K562 (cell line): ENCODE measurements around the gene FBN1. TPM values are rescaled to one million over a fixed set of nuclear protein-coding genes. Genes with fewer than 3 reads are reported as not detected.

Source experiments
- ATAC-seq: fragments of 200-7000 bp; cut with Tn5 transposase; 3 replicates; pipeline ENCODE4 v1.9.1; 2020; ENCODE audit warnings: moderate library complexity
- BruUV-seq: library from RNA; stranded (reverse); fragments of 400-500 nt; replicated peaks from 2 replicates; lab custom pipeline; 2021; lab: Mats Ljungman, UMichigan
- CTCF ChIA-PET: fragments of 300-600 bp; formaldehyde crosslinking; extraction: SDS; loops from one replicate; lab custom pipeline; 2021; ENCODE audit warnings: low intra/inter-chr PET ratio; lab: Yijun Ruan, JAX
- POLR2A ChIA-PET: fragments of 300-600, 350-650 bp; sonication (Branson Sonifier 250); formaldehyde crosslinking; extraction: SDS; loops from one replicate; lab custom pipeline; 2021; ENCODE audit warnings: antibody characterized with exemption, inconsistent platforms; lab: Yijun Ruan, JAX
- DNase-seq, 4 experiments: peaks; one replicate each; pipeline versions ENCODE4 v3.0.0 to v3.0.0-alpha.2; 2011 to 2018; ENCODE audit warnings: low spot score in 3 of 4, mixed read lengths in 3 of 4; ENCODE audit errors: extremely low read depth in 1 of 4
- FAIRE-seq: peaks from 2 replicates; lab custom pipeline; 2011; peaks lifted over from hg19 to GRCh38; lab: Jason Lieb, UNC
- H2AFZ ChIP-seq: 2 replicates; pipeline ENCODE4 v1.6.0; 2011; ENCODE audit warnings: low read depth, low read length, control low read depth, inconsistent platforms
- H3K27ac ChIP-seq: fragments of 200-600 bp; 3 replicates; pipeline ENCODE4 v1.8.0; 2011; ENCODE audit warnings: low read depth, mild to moderate bottlenecking, control low read depth, inconsistent platforms, low read length, moderate library complexity, mixed read lengths; ENCODE audit errors: extremely low read depth
- H3K27me3 ChIP-seq, 2 experiments: fragments of 300-600 bp in 1 of 2; 2 replicates in 1 of 2; 3 replicates in 1 of 2; pipeline versions ENCODE4 v1.6.0 to v1.8.0; 2011; ENCODE audit warnings: inconsistent platforms in 2 of 2, low read length in 2 of 2, mild to moderate bottlenecking in 1 of 2, mixed read lengths in 1 of 2, moderate library complexity in 1 of 2; ENCODE audit not compliant: control insufficient read depth in 2 of 2, insufficient read depth in 2 of 2
- H3K36me3 ChIP-seq: fragments of 300-600 bp; 3 replicates; pipeline ENCODE4 v1.8.0; 2011; ENCODE audit warnings: mild to moderate bottlenecking, low read length, inconsistent platforms; ENCODE audit not compliant: control insufficient read depth, insufficient read depth
- H3K4me1 ChIP-seq, 2 experiments: fragments of 200-600 bp in 1 of 2; replicated peaks in 1 of 2; 2 replicates in 1 of 2; 3 replicates in 1 of 2; pipeline versions ENCODE4 v1.5.1 to v1.8.0; 2011; ENCODE audit warnings: inconsistent platforms in 2 of 2, low read length in 2 of 2, mild to moderate bottlenecking in 1 of 2, mixed read lengths in 1 of 2, moderate library complexity in 1 of 2; ENCODE audit not compliant: control insufficient read depth in 2 of 2, insufficient read depth in 2 of 2
- H3K4me2 ChIP-seq: 2 replicates; pipeline ENCODE4 v1.6.1; 2011; ENCODE audit warnings: low read length, control low read depth, inconsistent platforms, mixed read lengths; ENCODE audit not compliant: insufficient read depth
- H3K4me3 ChIP-seq: fragments of 200-600 bp; sonication (generic), shearing (Covaris generic); 2 replicates; pipeline ENCODE4 v1.5.1; 2016; ENCODE audit warnings: control low read depth, inconsistent platforms
- H3K79me2 ChIP-seq: fragments of 200-600 bp; 3 replicates; pipeline ENCODE4 v1.8.0; 2011; ENCODE audit warnings: low read length, inconsistent platforms; ENCODE audit not compliant: control insufficient read depth, insufficient read depth
- H3K9ac ChIP-seq, 2 experiments: 2 replicates each; pipeline versions ENCODE4 v1.6.0 to v1.6.1; 2011; ENCODE audit warnings: low read depth in 2 of 2, low read length in 2 of 2, control low read depth in 1 of 2, inconsistent platforms in 1 of 2, mild to moderate bottlenecking in 1 of 2, mixed read lengths in 1 of 2; ENCODE audit not compliant: insufficient read depth in 1 of 2
- H3K9me1 ChIP-seq: one replicate; pipeline ENCODE4 v1.6.0; 2011; ENCODE audit warnings: inconsistent platforms, mild to moderate bottlenecking, low read length, moderate library complexity; ENCODE audit not compliant: control insufficient read depth, insufficient read depth
- H3K9me3 ChIP-seq: replicated peaks from 2 replicates; pipeline ENCODE4 v1.5.1; 2011; ENCODE audit warnings: low read depth, low read length, inconsistent platforms; ENCODE audit not compliant: control insufficient read depth, insufficient read depth
- H4K20me1 ChIP-seq: replicated peaks from 2 replicates; pipeline ENCODE4 v1.6.1; 2011; ENCODE audit warnings: low read length, inconsistent platforms, mixed read lengths; ENCODE audit not compliant: control insufficient read depth, insufficient read depth
- BACH1 ChIP-seq: fragments of 200-800 bp; sonication (Bioruptor generic); IDR thresholded peaks from 2 replicates; pipeline ENCODE4 v1.6.1; 2016; ENCODE audit warnings: missing genetic modification characterization, missing compliant biosample characterization
- BDP1 ChIP-seq: IDR thresholded peaks from 3 replicates; pipeline ENCODE4 v1.6.1; 2011; ENCODE audit not compliant: insufficient read length, insufficient read depth
- ESRRA ChIP-seq: fragments of 450-650 bp; IDR thresholded peaks from 2 replicates; pipeline ENCODE4 v1.6.1; 2014; ENCODE audit warnings: low read depth, mild to moderate bottlenecking, moderate library complexity, borderline replicate concordance
- FOXA3 ChIP-seq, 2 experiments: fragments of 450-650 bp in 1 of 2; sonication (generic) in 1 of 2; formaldehyde crosslinking; IDR thresholded peaks in 1 of 2; conservative IDR thresholded peaks in 1 of 2; 2 replicates each; pipeline versions ENCODE4 v1.4.0 to v1.8.0; 2020 to 2022; ENCODE audit warnings: mild to moderate bottlenecking in 2 of 2, missing genetic modification reagents in 1 of 2
- GABPB2 ChIP-seq: fragments of 250-450 bp; sonication (Bioruptor Pico); conservative IDR thresholded peaks from 2 replicates; pipeline ENCODE4 v1.5.1; 2021; ENCODE audit warnings: mild to moderate bottlenecking
- HOMEZ ChIP-seq: fragments of 250-450 bp; sonication (Bioruptor Pico); IDR thresholded peaks from 2 replicates; pipeline ENCODE4 v1.4.0; 2020; ENCODE audit warnings: mild to moderate bottlenecking, moderate library complexity
- KAT7 ChIP-seq: sonication (generic); formaldehyde crosslinking; IDR thresholded peaks from 2 replicates; pipeline ENCODE4 v1.8.0; 2022; ENCODE audit warnings: missing genetic modification reagents, mild to moderate bottlenecking, borderline replicate concordance
- KLF10 ChIP-seq: fragments of 250-450 bp; sonication (Bioruptor Pico); IDR thresholded peaks from 2 replicates; pipeline ENCODE4 v1.6.1; 2021; ENCODE audit warnings: matching md5 sums
- POLR2G ChIP-seq: fragments of 200-400 bp; formaldehyde crosslinking; IDR thresholded peaks from 2 replicates; pipeline ENCODE4 v1.6.1; 2017; ENCODE audit warnings: low read depth, mild to moderate bottlenecking, antibody characterized with exemption, low read length, moderate library complexity
- SMAD1 ChIP-seq: fragments of 150-350 bp; IDR thresholded peaks from 2 replicates; pipeline ENCODE4 v1.6.1; 2014; ENCODE audit warnings: low read length, low read depth; ENCODE audit not compliant: partially characterized antibody
- TCF7 ChIP-seq: sonication (generic); IDR thresholded peaks from 2 replicates; pipeline ENCODE4 v1.6.1; 2016; ENCODE audit warnings: antibody characterized with exemption, borderline replicate concordance
- WHSC1 ChIP-seq: IDR thresholded peaks from one replicate; pipeline ENCODE4 v1.6.1; 2012; ENCODE audit warnings: low read length, control low read depth, inconsistent platforms
- ZSCAN29 ChIP-seq: fragments of 450-650 bp; IDR thresholded peaks from 2 replicates; pipeline ENCODE4 v1.6.1; 2017
- WGBS: fragments of 100-300 bp; shearing (Covaris generic); methylation state at CpG from one replicate; pipeline ENCODE4 v1.1.6; 2016; ENCODE audit warnings: low coverage, mixed read lengths; ENCODE audit not compliant: insufficient coverage; ENCODE audit errors: missing lambda C conversion rate; 5-methylcytosine and 5-hydroxymethylcytosine counted together
- in situ Hi-C: fragments of 300-500 bp; cut with MboI; formaldehyde crosslinking; loops from 4 replicates; pipeline ENCODE4 v1.15.0; 2018; ENCODE audit warnings: inconsistent platforms, mixed read lengths
- intact Hi-C: fragments of 100-400 bp; cut with micrococcal nuclease; formaldehyde crosslinking; loops from 2 replicates; pipeline ENCODE4 v1.14.2; 2022
- polyA plus RNA-seq, 8 experiments: library from polyadenylated mRNA; depleted of rRNA in 4 of 8; stranded (reverse) in 5 of 8; unstranded in 3 of 8; fragments of >200 nt; fragmentation: Nextera tagmentation in 2 of 8; fragmentation: Illumina TruSeq in 1 of 8; extraction: Ambion mirVana in 2 of 8; extraction: Trizol in 1 of 8; gene quantifications; 2 replicates each; pipeline versions ENCODE4 v1.2.1 to v1.2.3, GENCODE V29; 2011 to 2014; ENCODE audit warnings: inconsistent platforms in 1 of 8, missing spikeins in 1 of 8
- total RNA-seq, 7 experiments: library from RNA; depleted of rRNA in 6 of 7; stranded (reverse); fragments of >200 nt in 6 of 7; fragmentation: Illumina TruSeq in 2 of 7; extraction: Trizol in 2 of 7; gene quantifications; 2 replicates each; pipeline versions ENCODE4 v1.2.1 to v1.2.3, GENCODE V29; 2011 to 2021; ENCODE audit warnings: low replicate concordance in 1 of 7
- TF ChIP-seq, protein P1 (sequence below): fragments of 450-650 bp; IDR thresholded peaks from 2 replicates; pipeline ENCODE4 v1.6.1; 2016

Gene FBN1
- total and polyA plus RNA-seq, 9 of the 15 experiments (the other 6 are each of a cell fraction or from before 2014, with no cell fraction given), result 0.15 to 1.2 (median 0.60) TPM

DNA sequence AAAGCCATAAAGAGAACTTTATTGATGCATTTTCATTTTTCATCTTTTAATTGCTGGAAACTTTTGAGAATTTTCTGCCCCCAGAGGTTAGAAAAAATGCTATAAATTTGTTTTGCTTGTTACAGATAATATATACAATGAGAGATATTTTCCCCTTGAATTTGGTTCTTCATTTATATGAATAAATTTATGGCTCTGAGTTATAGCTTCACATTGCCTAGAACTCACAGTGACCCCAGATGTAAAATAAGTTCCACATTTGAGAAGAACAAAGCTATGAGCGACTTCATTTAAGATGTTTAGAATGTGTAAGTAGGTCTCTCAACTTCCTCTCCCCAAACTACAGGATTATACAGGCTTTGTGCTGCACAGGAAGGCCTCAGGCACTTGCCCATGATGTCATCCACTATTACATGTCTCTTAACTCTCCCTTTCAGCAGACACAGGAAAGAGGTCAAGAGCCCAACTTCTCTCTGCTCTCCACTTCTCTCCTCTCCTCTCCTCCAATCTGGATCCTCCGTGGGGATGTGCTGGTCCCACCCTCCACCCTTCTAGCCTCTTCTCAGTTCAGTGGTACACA lies 221.5 kb downstream of the FBN1 start:
- Histone ChIP-seq H2AFZ (no peak overlapping the region), H3K4me1 (no peaks in the 10 kb centered on the region), H3K4me2 (no peak overlapping the region), H3K27me3 (peaks cover 0 to 10% of the 10 kb centered on the region in 2 experiments; a peak in 3 of 5 replicates), H3K27ac (no peak overlapping the region), H3K4me3 (no peak overlapping the region), H3K9me1 (no peaks in the 10 kb centered on the region), H4K20me1 (no peaks in the 10 kb centered on the region), H3K9ac (no peak overlapping the region), H3K9me3 (no peaks in the 10 kb centered on the region), H3K79me2 (no peaks in the 10 kb centered on the region), H3K36me3 (no peaks in the 10 kb centered on the region)
- no TSS peak for BruUV-seq
- DNase-seq (no peak), ATAC-seq (no peak), FAIRE-seq (no peak)
- TF ChIP-seq FOXA3 (CRISPR knock-in tag; conservative IDR thresholded peaks at IDR 0.05 in 1 of 2, IDR thresholded peaks at IDR 0.05 in 1 of 2), result no peak
- TF ChIP-seq KLF10 (CRISPR knock-in tag), result no peak
- TF ChIP-seq POLR2G, result no peak
- TF ChIP-seq ZSCAN29, result no peak
- no peak for TF ChIP-seq BACH1 (tag)
- no peak for TF ChIP-seq KAT7
- no peak for TF ChIP-seq HOMEZ (CRISPR knock-in tag)
- no peak for TF ChIP-seq BDP1
- no peak for TF ChIP-seq ESRRA
- no peak for TF ChIP-seq WHSC1
- TF ChIP-seq, protein P1, sequence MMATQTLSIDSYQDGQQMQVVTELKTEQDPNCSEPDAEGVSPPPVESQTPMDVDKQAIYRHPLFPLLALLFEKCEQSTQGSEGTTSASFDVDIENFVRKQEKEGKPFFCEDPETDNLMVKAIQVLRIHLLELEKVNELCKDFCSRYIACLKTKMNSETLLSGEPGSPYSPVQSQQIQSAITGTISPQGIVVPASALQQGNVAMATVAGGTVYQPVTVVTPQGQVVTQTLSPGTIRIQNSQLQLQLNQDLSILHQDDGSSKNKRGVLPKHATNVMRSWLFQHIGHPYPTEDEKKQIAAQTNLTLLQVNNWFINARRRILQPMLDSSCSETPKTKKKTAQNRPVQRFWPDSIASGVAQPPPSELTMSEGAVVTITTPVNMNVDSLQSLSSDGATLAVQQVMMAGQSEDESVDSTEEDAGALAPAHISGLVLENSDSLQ, result no peak
- no peak for TF ChIP-seq GABPB2
- TF ChIP-seq TCF7, result no peak
- TF ChIP-seq SMAD1, result no peak
- ChIA-PET POLR2A (interaction anchor here (0.7 to 1.4 kb wide), 3 partner anchors 17 to 33 kb away, joined by 3 to 4 read pairs (median 4); no protein-coding TSS in a partner anchor), CTCF (no interaction called here)
- WGBS, result 7% methylated on average over 2 of the region's 2 CpGs
- in situ Hi-C loops (no loop called here), intact Hi-C loops (no loop called here)
